ENCODE data around the gene C2orf92.

The C2orf92 gene

GRCh38 chr2:97715951-97716694 lies 46.6 kb downstream of the C2orf92 start:
- no peak for TF ChIP-seq CTCF (conservative IDR thresholded peaks at IDR 0.05; ENCODE audit: low read depth, low read length)
- DNase-seq (ENCODE audit: low read depth) = no peak
- no peak overlapping the region for H3K4me3 ChIP-seq (ENCODE audit: low read depth, low read length)

- TF ChIP-seq CTCF (conservative IDR thresholded peaks at IDR 0.05; ENCODE audit: low read depth, low read length) = no peak
- DNase-seq (ENCODE audit: low read depth) = no peak
- no peak overlapping the region for H3K4me3 ChIP-seq (ENCODE audit: low read depth, low read length)
These were observed 47.4 kb downstream of the C2orf92 start for GRCh38 chr2:97716695-97717612.

GRCh38 chr2:97717613-97717995 lies 48.1 kb downstream of the C2orf92 start:
- H3K4me3 ChIP-seq (ENCODE audit: low read depth, low read length) = no peak overlapping the region
- no peak for TF ChIP-seq CTCF (conservative IDR thresholded peaks at IDR 0.05; ENCODE audit: low read depth, low read length)

GRCh38 chr2:97718051-97718882 lies 48.8 kb downstream of the C2orf92 start:
- TF ChIP-seq CTCF (conservative IDR thresholded peaks at IDR 0.05; ENCODE audit: low read depth, low read length) = no peak
- DNase-seq (ENCODE audit: low read depth) = no peak
- H3K4me3 ChIP-seq (ENCODE audit: low read depth, low read length) = no peak overlapping the region

More at GRCh38 chr2:97717613-97717995, 48.1 kb downstream of the C2orf92 start:
- DNase-seq (ENCODE audit: low read depth) = no peak

- no peak overlapping the region for H3K4me3 ChIP-seq (ENCODE audit: low read depth, low read length)
- DNase-seq (ENCODE audit: low read depth) = no peak
- no peak for TF ChIP-seq CTCF (conservative IDR thresholded peaks at IDR 0.05; ENCODE audit: low read depth, low read length)
These were observed 49.4 kb downstream of the C2orf92 start for GRCh38 chr2:97718942-97719341.

GRCh38 chr2:97719362-97720155 lies 50.0 kb downstream of the C2orf92 start:
- DNase-seq (ENCODE audit: low read depth) = no peak
- no peak for TF ChIP-seq CTCF (conservative IDR thresholded peaks at IDR 0.05; ENCODE audit: low read depth, low read length)
- H3K4me3 ChIP-seq (ENCODE audit: low read depth, low read length) = no peak overlapping the region

All from choroid plexus epithelial cell (primary cell).